Measurements from ENCODE around the gene PALS2. TPM values are rescaled to one million over a fixed set of nuclear protein-coding genes. Genes with fewer than 3 reads are reported as not detected.
A peak's percentile ranks its signal among the peaks of the same experiment; 100 is the strongest.

Gene PALS2
- total RNA-seq = 10 to 100 TPM in 4 of 7 donors, 1 to 10 TPM in 3; 7.8 to 28.8 (median 18.0) TPM
- 1 to 10 TPM; 1.8 to 2.4 (median 1.9) TPM for polyA plus RNA-seq
- long read RNA-seq, donor 1 = 0 reads
- long read RNA-seq, donor 2 = 0 reads

GRCh38 chr7:24572997-24573553, at the start of gene PALS2:
Gene PALS2, plus strand, starts transcription at chr7:24573452. Its CDS starts 50,216 bp downstream, at chr7:24623668.
- Histone ChIP-seq H3K4me3 (peak within 1 kb of the TSS; percentile 64 to 88 (median 71)), H3K27me3 (replicated peaks in 1 of 7) (peaks cover 0 to 34% (median 0%) of the 10 kb centered on the region in 7 donors), H3K36me3 (no peaks in the 10 kb centered on the region), H3K27ac (peak within 1 kb of the TSS; percentile 60 to 90 (median 76)), H3K4me1 (peaks cover 0 to 48% (median 24%) of the 10 kb centered on the region in 6 donors), H3K9me3 (no peaks in the 10 kb centered on the region)
- intact Hi-C loops (cut with DNase I; ENCODE audit: low total_unique reads) = no loop called here
- DNase-seq = peak; percentile 96
- 0 to 1% (median 1%) methylated on average over 29 to 69 of the region's 69 CpGs for WGBS, 5 donors
- TF ChIP-seq POLR2AphosphoS5 (IDR thresholded peaks at IDR 0.05) (peak; percentile 53 to 71 (median 67)), CTCF (IDR thresholded peaks at IDR 0.05 in 8 of 11, conservative IDR thresholded peaks at IDR 0.05 in 3 of 11) (no peak)

GRCh38 chr7:24531255-24531654, 42.0 kb upstream of the PALS2 start:
- WGBS, 5 donors = 70 to 89% (median 74%) methylated on average over 4 of the region's 4 CpGs
- Histone ChIP-seq H3K9me3 (no peaks in the 10 kb centered on the region), H3K36me3 (no peaks in the 10 kb centered on the region), H3K27me3 (replicated peaks in 1 of 7) (no peaks in the 10 kb centered on the region), H3K4me1 (no peaks in the 10 kb centered on the region), H3K27ac (no peak overlapping the region), H3K4me3 (no peak overlapping the region)
- TF ChIP-seq POLR2A (IDR thresholded peaks at IDR 0.05) = no peak
- TF ChIP-seq POLR2AphosphoS5 (IDR thresholded peaks at IDR 0.05) = no peak
- TF ChIP-seq CTCF (IDR thresholded peaks at IDR 0.05 in 8 of 11, conservative IDR thresholded peaks at IDR 0.05 in 3 of 11) = no peak
- intact Hi-C loops (cut with DNase I; ENCODE audit: low total_unique reads) = no loop called here
- DNase-seq = no peak

- WGBS, 5 donors = 63 to 90% (median 69%) methylated on average over 2 of the region's 2 CpGs
- Histone ChIP-seq H3K27ac (no peak overlapping the region), H3K9me3 (no peaks in the 10 kb centered on the region), H3K27me3 (replicated peaks in 1 of 7) (peaks cover 0 to 4% (median 0%) of the 10 kb centered on the region in 7 donors), H3K4me1 (no peaks in the 10 kb centered on the region), H3K36me3 (no peaks in the 10 kb centered on the region), H3K4me3 (no peak overlapping the region)
- intact Hi-C loops (cut with DNase I; ENCODE audit: low total_unique reads) = no loop called here
- TF ChIP-seq CTCF (IDR thresholded peaks at IDR 0.05 in 8 of 11, conservative IDR thresholded peaks at IDR 0.05 in 3 of 11) = no peak
- no peak for DNase-seq
These were observed 36.6 kb upstream of the PALS2 start for GRCh38 chr7:24536682-24537081.

GRCh38 chr7:24540956-24541355, 32.3 kb upstream of the PALS2 start:
- TF ChIP-seq POLR2A (IDR thresholded peaks at IDR 0.05) (no peak), POLR2AphosphoS5 (IDR thresholded peaks at IDR 0.05) (no peak), CTCF (IDR thresholded peaks at IDR 0.05 in 8 of 11, conservative IDR thresholded peaks at IDR 0.05 in 3 of 11) (no peak)
- DNase-seq = no peak
- no peaks in the 10 kb centered on the region for H3K36me3 ChIP-seq
- H3K27ac ChIP-seq = no peak overlapping the region
- H3K4me3 ChIP-seq = no peak overlapping the region
- no peaks in the 10 kb centered on the region for H3K9me3 ChIP-seq
- intact Hi-C loops (cut with DNase I; ENCODE audit: low total_unique reads) = no loop called here
- no peaks in the 10 kb centered on the region for H3K4me1 ChIP-seq
- peaks cover 0 to 10% (median 0%) of the 10 kb centered on the region in 7 donors for H3K27me3 ChIP-seq (replicated peaks in 1 of 7)
- 73 to 92% (median 84%) methylated on average over 7 of the region's 7 CpGs for WGBS, 5 donors

Measured in spleen (tissue), 13 donors.